Activated naive CD8-positive, alpha-beta T cell treated with anti-CD3 and anti-CD28 coated beads, Interleukin-2, amount 50 U/mL, for 24 hours (primary cell): ENCODE measurements around the gene ESYT2.
A peak's percentile ranks its signal among the peaks of the same experiment; 100 is the strongest.
"Not testable (repeated sequence)": the region's sequence is repeated elsewhere in the genome, so short reads cannot be mapped to it uniquely, and the experiment has no call there.

ENCODE experiments used
- ATAC-seq: fragments of 150-1000 bp; cut with Tn5 transposase; one replicate; pipeline ENCODE4 v1.10.0; 2021
- DNase-seq: peaks from one replicate; pipeline ENCODE4 v3.0.0; 2021
- H3K27ac Mint-ChIP-seq: one replicate; pipeline ENCODE4 v1.8.0; 2021; ENCODE audit warnings: mild to moderate bottlenecking, mixed read lengths
- H3K27me3 Mint-ChIP-seq: one replicate; pipeline ENCODE4 v1.8.0; 2021; ENCODE audit warnings: mixed read lengths
- H3K36me3 Mint-ChIP-seq: one replicate; pipeline ENCODE4 v1.8.0; 2021; ENCODE audit warnings: low read depth, mixed read lengths
- H3K4me1 Mint-ChIP-seq: one replicate; pipeline ENCODE4 v1.8.0; 2021; ENCODE audit warnings: mixed read lengths
- H3K4me3 Mint-ChIP-seq: one replicate; pipeline ENCODE4 v1.8.0; 2021; ENCODE audit warnings: mild to moderate bottlenecking, moderate library complexity, mixed read lengths
- H3K9me3 Mint-ChIP-seq: one replicate; pipeline ENCODE4 v1.8.0; 2021; ENCODE audit warnings: mixed read lengths

The ESYT2 gene, protein sequence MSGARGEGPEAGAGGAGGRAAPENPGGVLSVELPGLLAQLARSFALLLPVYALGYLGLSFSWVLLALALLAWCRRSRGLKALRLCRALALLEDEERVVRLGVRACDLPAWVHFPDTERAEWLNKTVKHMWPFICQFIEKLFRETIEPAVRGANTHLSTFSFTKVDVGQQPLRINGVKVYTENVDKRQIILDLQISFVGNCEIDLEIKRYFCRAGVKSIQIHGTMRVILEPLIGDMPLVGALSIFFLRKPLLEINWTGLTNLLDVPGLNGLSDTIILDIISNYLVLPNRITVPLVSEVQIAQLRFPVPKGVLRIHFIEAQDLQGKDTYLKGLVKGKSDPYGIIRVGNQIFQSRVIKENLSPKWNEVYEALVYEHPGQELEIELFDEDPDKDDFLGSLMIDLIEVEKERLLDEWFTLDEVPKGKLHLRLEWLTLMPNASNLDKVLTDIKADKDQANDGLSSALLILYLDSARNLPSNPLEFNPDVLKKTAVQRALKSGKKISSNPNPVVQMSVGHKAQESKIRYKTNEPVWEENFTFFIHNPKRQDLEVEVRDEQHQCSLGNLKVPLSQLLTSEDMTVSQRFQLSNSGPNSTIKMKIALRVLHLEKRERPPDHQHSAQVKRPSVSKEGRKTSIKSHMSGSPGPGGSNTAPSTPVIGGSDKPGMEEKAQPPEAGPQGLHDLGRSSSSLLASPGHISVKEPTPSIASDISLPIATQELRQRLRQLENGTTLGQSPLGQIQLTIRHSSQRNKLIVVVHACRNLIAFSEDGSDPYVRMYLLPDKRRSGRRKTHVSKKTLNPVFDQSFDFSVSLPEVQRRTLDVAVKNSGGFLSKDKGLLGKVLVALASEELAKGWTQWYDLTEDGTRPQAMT

DNA sequence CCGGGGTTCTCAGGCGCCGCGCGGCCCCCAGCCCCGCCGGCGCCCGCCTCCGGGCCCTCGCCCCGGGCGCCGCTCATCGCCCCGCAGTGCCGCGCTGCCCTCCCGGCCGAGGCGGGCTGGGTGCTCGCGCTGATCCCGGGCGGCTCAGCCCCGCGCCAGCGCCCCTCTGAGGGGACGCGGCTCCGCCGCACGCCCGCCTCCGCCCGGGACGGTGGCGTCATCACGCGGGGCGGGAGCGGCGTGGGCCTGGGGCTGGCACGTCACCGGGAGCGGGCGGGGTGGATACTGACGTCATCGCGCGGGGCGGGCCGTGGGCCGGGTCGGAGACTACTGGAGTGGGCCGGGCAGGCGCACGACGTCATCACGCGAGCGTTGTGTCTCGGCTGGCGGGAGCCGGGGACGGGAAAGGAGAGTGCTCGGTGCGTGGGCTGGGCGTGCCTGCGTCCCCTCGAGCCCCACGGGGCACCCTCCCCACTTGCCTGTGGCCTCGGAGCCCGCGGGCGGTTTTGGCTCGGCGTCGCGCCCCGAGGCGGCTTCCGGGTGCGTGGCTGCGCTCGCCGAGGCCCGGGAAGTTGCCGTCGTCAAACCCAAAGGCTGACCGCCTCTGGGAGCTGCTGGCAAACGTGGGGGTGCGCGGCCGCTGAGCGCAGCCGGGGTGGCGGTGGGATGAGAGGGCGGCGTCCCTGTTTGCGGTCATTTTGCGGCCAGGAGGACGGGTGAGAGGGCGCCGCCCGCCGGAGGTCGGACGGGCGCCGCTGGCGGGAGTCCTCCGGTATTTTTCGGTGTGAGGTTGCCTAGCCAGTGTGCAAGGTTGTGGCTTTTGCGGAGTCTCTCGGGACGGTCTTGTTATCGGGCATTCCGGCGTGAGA, at the start of gene ESYT2:
TSS of gene ESYT2 (minus strand) at position 168 of the 869 bp plus-strand sequence. CDS start at position 77, 91 bp downstream.
- Mint-ChIP-seq H3K9me3 (no peaks in the 10 kb centered on the region), H3K4me1 (peaks cover 41% of the 10 kb centered on the region), H3K27ac (peak within 1 kb of the TSS; percentile 84), H3K36me3 (peaks cover 14% of the 10 kb centered on the region), H3K4me3 (peak within 1 kb of the TSS; percentile 100), H3K27me3 (no peaks in the 10 kb centered on the region)
- DNase-seq (peak; percentile 100), ATAC-seq (peak; percentile 88)

DNA sequence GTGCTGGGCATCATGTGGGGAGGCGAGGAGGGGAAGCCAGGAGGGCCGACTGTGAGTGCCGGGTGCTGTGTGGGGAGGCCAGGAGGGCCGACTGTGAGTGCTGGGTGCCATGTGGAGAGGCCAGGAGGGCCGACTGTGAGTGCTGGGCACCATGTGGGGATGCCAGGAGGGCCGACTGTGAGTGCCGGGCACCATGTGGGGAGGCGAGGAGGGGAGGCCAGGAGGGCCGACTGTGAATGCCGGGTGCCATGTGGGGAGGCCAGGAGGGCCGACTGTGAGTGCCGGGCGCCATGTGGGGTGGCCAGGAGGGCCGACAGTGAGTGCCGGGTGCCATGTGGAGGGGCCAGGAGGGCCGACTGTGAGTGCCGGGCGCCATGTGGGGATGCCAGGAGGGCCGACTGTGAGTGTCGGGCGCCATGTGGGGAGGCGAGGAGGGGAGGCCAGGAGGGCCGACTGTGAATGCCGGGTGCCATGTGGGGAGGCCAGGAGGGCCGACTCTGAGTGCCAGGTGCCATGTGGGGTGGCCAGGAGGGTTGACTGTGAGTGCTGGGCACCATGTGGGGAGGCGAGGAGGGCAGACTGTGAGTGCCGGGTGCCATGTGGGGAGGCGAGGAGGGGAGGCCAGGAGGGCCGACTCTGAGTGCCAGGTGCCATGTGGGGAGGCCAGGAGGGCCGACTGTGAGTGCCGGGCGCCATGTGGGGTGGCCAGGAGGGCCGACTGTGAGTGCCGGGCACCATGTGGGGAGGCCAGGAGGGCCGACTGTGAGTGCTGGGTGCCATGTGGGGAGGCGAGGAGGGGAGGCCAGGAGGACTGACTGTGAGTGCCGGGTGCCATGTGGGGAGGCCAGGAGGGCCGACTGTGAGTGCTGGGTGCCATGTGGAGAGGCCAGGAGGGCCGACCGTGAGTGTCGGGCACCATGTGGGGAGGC, 49.1 kb upstream of the ESYT2 start:
- ATAC-seq, H3K27me3 Mint-ChIP-seq, H3K9me3 Mint-ChIP-seq, H3K27ac Mint-ChIP-seq, H3K4me3 Mint-ChIP-seq, DNase-seq, H3K4me1 Mint-ChIP-seq: not testable (repeated sequence)
- H3K36me3 Mint-ChIP-seq = peaks cover 13% of the 10 kb centered on the region

DNA sequence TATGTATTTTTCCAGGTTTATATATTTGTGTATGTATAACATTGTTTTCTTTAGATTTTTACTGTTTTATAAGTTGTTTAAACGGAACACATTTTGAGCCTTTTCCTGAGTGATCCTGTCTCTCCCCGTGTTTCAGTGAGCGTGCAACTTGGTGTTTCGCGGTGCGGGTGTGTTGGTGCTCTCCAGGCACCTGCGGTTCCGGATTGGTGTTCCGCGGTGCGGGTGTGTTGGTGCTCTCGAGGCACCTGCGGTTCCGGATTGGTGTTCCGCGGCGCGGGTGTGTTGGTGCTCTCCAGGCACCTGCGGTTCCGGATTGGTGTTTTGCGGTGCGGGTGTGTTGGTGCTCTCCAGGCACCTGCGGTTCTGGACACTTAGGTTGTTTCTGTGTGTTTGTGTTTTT, 47.7 kb upstream of the ESYT2 start:
- Mint-ChIP-seq H3K36me3 (peaks cover 13% of the 10 kb centered on the region), H3K4me1 (no peaks in the 10 kb centered on the region), H3K27me3 (no peaks in the 10 kb centered on the region), H3K9me3 (no peaks in the 10 kb centered on the region), H3K4me3 (no peak overlapping the region), H3K27ac (no peak overlapping the region)
- DNase-seq = no peak
- ATAC-seq = no peak

DNA sequence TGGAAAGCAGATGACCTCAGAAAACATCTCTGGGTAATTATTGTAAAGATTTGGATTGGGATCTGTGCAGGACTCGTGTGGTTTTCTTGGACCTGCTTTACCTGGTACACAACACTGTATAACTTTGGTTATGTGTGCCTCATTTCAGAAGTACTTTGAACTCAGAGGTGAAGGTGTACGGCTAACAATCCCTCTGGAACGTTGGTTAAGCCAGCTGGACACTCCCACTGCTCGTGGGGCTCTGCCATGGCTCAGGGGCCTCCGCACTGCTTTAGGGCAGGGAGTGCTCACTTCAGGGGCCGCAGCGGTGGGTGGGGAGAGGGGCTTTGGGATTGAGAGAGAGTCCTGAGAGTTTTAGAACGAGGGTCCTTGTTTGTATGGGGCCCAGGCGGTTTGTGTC, 40.6 kb upstream of the ESYT2 start:
- DNase-seq = no peak
- Mint-ChIP-seq H3K27ac (no peak overlapping the region), H3K9me3 (no peaks in the 10 kb centered on the region), H3K36me3 (peaks cover 14% of the 10 kb centered on the region), H3K27me3 (no peaks in the 10 kb centered on the region), H3K4me1 (peaks cover 20% of the 10 kb centered on the region), H3K4me3 (no peak overlapping the region)
- ATAC-seq = no peak

DNA sequence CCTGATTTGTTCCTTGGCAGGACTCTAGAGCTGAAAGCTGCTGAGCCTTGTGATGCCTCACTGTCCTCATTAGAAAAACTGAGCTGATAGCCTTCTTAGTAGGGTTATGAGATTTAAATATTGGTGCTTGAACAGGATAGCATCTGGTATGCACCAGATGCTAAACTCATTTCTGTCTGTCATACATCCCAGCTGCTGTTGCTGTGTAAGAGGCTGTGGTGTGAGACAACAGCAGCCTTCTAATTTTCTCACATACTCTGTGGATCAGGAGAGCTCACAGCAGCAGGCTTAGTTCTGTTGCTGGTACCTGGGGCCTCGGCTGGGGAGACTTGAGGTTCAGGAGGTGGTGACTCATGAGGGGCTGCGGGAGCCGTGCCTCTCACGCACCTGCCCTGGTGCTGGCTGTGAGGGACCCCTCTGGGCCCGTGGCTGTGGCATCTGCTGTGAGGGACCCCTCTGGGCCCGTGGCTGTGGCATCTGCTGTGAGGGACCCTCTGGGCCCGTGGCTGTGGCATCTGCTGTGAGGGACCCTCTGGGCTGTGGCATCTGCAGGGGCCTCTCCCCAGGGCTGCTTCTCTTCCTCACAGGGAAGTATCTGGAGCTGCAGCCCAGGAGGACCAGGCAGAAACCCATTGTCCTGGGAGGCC, 39.6 kb upstream of the ESYT2 start:
- Mint-ChIP-seq H3K4me3 (no peak overlapping the region), H3K9me3 (no peaks in the 10 kb centered on the region), H3K27me3 (no peaks in the 10 kb centered on the region), H3K36me3 (peaks cover 9% of the 10 kb centered on the region), H3K27ac (no peak overlapping the region), H3K4me1 (peaks cover 29% of the 10 kb centered on the region)
- ATAC-seq (no peak), DNase-seq (no peak)

DNA sequence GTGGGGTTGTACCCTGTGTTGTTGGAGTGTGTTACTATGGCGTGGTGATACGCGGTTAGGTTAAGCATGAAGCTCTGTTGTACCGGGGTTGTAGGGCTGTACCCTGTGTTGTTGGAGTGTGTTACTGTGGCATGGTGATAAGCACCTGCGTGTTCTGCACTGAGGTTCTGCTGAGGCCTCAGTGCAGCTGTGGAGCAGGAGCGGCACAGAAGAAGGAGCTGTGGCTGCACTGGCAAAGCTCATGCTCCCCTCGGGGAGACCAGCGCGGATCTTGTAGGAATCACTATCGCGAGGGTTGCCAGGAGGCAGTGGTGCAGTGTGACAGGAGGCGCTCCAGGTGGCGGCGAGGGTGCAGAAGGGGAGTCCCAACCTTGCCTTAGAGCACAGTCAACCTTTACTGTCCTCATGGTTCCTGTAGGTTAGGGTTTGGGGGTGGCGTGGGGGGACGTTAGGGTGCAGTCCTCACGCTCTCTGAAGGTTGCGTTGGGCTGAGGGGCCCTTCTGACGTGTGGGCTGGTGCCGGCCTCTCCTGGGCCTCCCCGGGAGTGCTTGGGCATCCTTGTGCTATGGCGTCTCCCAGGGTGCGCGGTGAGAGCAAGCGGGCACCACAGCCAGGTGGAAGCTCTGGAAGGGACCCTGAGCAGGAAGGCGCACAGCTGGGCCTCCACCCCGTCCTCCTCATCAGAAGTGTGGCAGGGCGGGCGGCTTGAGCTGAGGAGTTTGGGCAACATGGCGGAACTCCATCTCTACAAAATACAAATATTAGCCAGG, 38.1 kb upstream of the ESYT2 start:
- Mint-ChIP-seq H3K36me3 (peaks cover 9% of the 10 kb centered on the region), H3K9me3 (no peaks in the 10 kb centered on the region), H3K27me3 (no peaks in the 10 kb centered on the region), H3K4me3 (no peak overlapping the region), H3K27ac (no peak overlapping the region), H3K4me1 (peaks cover 38% of the 10 kb centered on the region)
- DNase-seq (no peak), ATAC-seq (no peak)

DNA sequence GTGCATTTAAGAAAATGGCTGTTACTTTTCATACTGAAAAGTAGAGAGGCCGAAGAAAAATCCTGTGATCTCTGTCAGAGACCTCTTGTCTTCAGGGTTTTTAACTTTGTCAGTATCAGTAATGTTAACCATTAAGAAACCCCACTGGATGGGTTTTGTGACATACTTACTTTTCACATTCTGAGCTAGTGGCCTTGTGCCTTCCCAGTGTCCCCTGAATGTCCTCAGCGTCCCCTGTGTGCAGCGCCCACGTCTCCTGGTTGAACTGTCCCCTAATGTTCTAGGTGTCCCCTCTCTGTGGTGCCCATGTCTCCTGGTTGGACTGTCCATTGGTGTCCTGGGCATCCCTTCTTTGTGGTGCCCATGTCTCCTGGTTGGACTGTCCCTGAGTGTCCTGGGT, 36.7 kb upstream of the ESYT2 start:
- Mint-ChIP-seq H3K36me3 (peaks cover 3% of the 10 kb centered on the region), H3K9me3 (no peaks in the 10 kb centered on the region), H3K27ac (no peak overlapping the region), H3K4me1 (peaks cover 38% of the 10 kb centered on the region), H3K4me3 (no peak overlapping the region), H3K27me3 (no peaks in the 10 kb centered on the region)
- DNase-seq (no peak), ATAC-seq (no peak)

DNA sequence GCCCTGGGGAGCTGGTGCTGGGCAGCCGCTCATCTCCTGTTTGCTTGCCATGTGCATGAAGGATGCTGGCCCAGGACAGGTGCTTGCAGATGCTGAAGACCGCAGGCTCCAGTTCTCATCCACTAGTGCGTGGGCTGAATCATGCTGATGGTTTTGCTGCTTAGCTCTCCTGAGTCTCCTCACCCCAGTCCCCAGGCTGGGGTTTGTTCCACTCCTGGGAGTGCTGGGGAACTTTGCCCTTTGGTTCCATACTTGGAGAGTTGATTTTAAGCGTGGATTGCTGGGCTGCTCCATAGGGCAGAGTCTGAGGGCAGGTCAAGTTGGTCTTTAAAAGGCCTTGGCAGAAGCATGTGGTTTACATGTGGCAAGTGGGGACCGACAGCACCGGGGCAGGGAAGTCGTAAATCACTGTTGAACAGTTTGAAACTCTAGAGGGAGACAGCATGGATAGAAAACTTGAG, 36.2 kb upstream of the ESYT2 start:
- H3K36me3 Mint-ChIP-seq = no peaks in the 10 kb centered on the region
- H3K27me3 Mint-ChIP-seq = no peaks in the 10 kb centered on the region
- peaks cover 37% of the 10 kb centered on the region for H3K4me1 Mint-ChIP-seq
- H3K9me3 Mint-ChIP-seq = no peaks in the 10 kb centered on the region
- no peak for ATAC-seq
- peak overlapping the region; percentile 46 for H3K27ac Mint-ChIP-seq
- H3K4me3 Mint-ChIP-seq = peak overlapping the region; percentile 46
- DNase-seq = no peak

DNA sequence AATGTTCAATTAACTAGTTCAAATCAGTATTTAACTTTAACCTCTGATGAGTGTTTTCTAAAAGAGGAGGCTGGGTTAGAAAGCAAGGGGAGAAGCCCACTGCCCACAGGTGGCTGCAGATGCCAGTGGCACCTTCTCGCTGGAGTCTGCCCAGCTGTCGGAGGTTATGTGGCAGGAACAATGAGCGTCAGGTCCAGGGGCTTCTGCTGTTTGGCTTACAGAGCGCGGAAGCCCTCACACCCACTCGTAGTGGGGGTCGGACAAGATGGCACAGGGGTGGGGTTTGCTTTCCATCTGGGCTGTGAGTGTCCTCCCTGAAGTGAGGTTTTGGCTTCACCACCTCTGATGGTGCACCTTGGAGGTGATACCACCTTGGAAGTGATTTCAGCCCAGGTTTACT, 35.5 kb upstream of the ESYT2 start:
- peaks cover 37% of the 10 kb centered on the region for H3K4me1 Mint-ChIP-seq
- DNase-seq (no peak), ATAC-seq (no peak)
- H3K4me3 Mint-ChIP-seq = peak overlapping the region; percentile 85
- H3K36me3 Mint-ChIP-seq = no peaks in the 10 kb centered on the region
- H3K27me3 Mint-ChIP-seq = no peaks in the 10 kb centered on the region
- H3K9me3 Mint-ChIP-seq = no peaks in the 10 kb centered on the region
- peak overlapping the region; percentile 90 for H3K27ac Mint-ChIP-seq

DNA sequence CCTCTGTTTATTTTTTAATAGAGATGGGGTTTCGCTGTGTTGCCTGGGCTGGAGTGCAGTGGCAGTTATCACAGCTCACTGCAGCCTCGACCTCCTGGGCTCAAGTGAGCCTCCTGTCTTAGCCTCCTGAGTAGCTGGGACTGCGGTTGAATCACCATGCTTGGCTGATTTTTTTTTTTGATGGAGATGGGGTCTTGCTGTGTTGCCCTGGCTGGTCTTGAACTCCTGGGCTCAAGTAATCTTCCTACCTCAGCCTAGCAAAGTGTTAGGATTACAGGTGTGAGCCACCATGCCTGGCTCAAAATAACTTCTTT, 35.2 kb upstream of the ESYT2 start:
- Mint-ChIP-seq H3K9me3 (no peaks in the 10 kb centered on the region), H3K4me1 (peaks cover 37% of the 10 kb centered on the region), H3K4me3 (peak overlapping the region; percentile 85), H3K27ac (peak overlapping the region; percentile 90), H3K27me3 (no peaks in the 10 kb centered on the region), H3K36me3 (no peaks in the 10 kb centered on the region)
- DNase-seq = no peak
- no peak for ATAC-seq

DNA sequence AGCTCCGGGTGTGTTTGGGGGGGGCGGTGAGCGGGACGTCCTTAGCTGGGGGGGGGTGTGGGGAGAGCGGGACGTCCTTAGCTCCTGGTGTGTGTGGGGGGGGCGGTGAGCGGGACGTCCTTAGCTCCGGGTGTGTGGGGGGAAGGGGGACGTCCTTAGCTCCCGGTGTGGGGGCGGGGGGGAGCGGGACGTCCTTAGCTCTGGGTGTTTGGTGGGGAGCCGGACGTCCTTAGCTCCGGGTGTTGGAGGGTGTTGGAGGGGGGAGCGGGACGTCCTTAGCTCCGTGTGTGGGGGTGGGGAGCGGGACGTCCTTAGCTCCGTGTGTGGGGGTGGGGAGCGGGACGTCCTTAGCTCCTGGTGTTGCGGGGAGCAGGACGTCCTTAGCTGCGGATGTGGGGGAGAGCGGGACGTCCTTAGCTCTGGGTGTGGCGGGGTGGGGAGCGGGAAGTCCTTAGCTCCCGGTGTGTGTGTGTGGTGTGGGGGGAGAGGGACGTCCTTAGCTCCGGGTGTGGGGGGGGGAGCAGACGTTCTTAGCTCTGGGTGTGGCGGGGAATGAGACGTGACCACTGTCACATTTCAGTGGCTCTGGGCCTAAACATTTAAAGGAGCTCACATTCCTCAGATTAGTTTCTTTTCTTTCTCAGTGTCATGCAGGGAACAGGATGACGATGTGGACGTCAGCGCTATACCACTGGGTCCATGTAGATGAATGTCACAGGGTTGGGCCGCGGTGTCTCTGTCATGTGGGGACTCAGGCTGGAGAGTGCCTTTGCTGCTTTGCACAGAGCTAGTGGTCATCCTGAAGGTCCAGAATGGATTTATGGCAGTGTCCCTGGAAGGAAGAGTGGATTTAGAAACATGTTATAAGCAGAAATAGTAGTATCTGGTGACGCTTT, 34.5 kb upstream of the ESYT2 start:
- Mint-ChIP-seq H3K27ac (peak overlapping the region; percentile 90), H3K27me3 (no peaks in the 10 kb centered on the region), H3K4me3 (peak overlapping the region; percentile 85), H3K4me1 (peaks cover 42% of the 10 kb centered on the region), H3K9me3 (no peaks in the 10 kb centered on the region), H3K36me3 (no peaks in the 10 kb centered on the region)
- peak; percentile 71 for DNase-seq
- peak; percentile 72 for ATAC-seq
